GM19452 (cell line): Measurements from ENCODE around the gene GCDH.
A peak's percentile ranks its signal among the peaks of the same experiment; 100 is the strongest.
"Not testable (repeated sequence)": the region's sequence is repeated elsewhere in the genome, so short reads cannot be mapped to it uniquely, and the experiment has no call there.

Experiments used
- ATAC-seq: cut with Tn5 transposase; IDR thresholded peaks from one replicate; pipeline ENCODE4 v1.9.1; 2021; ENCODE audit not compliant: unreplicated experiment

GCDH gene

DNA sequence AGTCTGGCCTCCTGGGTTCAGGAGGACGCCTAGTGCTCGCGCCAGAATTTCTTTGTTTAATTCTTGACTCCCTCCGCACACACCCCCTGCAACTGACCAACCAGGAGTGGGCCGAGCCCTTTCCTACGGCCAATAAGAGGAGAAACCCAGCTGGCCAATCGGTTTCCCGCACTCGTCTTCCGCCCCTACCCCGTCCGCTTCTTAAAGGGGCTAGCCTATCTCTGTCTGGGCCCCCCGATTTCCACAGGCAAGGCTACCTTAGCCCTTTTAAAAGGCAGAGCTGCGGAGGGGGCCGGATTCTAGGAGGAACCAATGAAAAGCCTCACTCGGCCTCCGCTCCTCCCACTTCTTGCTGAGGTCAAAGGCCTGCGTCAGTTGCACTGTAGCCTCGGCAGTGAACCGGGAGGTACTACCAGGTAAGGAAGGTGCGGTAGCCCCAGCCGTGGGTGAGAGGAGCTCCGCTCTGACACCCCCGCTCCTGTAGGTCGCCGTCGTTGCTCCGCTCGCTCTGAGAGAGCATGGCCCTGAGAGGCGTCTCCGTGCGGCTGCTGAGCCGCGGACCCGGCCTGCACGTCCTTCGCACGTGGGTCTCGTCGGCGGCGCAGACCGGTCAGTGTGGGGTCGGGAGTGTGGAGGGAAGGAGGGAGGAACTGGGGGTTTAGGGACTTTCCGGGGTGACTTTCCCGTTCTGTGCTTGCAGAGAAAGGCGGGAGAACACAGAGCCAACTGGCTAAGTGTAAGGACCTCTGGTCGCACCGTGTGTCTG, at the start of gene GCDH:
Gene GCDH (plus strand): TSS at position 374 of the 766 bp plus-strand sequence. CDS start 145 bp downstream, at position 519.
- peak; percentile 94 for ATAC-seq

DNA sequence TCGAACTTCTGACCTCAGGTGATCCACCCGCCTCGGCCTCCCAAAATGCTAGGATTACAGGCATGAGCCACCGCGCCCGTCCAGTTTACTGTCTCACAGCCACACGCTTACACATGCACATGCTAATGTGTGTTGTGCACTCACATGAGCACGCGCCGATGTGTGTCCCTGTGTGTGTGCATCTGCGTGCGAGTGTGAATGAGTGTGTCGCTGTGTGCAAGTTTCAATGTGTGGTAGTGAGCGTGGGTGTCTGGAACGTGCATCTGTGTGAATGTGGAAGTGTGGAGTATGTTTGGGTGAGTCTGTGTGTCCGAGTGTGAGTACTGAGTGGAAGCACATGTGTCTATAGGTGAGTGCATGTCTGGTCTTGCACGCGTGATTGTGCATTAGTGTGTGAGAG, 48.4 kb upstream of the GCDH start:
- ATAC-seq, result no peak

DNA sequence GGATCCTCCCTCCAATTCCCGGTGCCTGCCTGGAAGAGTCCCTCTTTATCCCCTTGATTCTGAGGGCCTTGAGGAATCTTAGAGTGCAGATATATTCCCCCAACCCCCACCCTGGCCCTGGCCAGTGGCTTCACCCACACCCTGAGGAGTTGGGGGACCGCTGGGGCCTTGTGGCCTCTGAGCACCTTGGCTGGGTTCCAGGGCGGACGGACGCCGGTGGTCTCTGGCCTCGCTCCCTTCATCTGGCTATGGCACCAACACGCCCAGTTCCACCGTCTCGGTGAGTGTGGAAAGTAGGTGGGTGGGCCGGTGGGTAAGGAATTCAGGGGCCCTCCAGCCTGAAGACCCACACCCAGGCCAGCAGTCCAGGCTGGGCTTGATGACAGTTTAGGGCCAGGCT, 47.6 kb upstream of the GCDH start:
- ATAC-seq, result no peak

DNA sequence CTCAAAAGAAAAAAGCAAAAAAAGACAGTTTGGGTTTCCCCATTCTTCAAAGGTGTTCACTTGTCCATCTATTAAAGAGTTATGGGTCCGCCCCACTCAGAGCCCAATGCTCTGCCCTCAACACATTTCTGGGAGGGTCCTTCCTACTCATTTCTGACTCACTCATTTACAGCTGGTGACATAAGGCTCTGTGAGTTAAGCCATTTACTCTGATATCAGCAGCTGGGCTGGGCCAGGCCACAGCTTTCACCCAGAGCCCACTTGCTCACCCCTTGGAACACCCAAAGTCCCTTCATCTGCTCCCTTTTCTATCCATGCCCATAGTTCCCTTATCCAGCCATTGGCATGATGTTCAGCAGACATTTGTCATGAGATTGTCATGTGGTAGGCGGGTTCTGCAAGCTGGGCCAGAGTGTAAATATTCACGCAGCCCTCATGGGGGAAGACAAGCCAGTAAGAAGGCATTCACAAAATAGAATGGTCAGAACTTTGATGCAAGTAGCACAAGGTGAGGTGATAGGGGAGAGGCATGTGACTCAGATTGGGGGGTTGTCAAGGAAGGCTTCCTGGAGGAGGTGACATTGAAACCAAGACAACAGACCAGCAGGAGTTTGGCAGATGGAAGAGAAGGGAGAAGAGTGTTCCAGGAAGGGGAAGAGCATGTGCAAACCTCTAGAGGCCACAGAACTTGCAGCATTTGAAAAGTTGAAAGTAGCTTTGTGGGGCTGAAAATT, 46.8 kb upstream of the GCDH start:
- ATAC-seq, result no peak

DNA sequence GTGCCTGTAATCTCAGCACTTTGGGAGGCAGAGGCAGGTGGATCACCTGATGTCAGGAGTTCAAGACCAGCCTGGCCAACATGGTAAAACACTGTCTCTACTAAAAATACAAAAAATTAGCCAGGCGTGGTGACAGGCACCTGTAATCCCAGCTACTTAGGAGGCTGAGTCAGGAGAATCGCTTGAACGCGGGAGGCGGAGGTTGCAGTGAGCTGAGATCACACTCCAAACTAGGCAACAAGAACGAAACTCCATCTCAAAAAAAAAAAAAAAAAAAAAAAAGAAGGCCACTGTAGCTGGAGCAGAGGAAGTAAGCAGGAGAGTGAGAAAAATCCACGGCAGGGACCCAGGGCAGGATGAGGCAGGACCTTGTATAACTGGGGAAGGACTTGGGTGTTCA, 44.3 kb upstream of the GCDH start:
- not testable (repeated sequence) for ATAC-seq

DNA sequence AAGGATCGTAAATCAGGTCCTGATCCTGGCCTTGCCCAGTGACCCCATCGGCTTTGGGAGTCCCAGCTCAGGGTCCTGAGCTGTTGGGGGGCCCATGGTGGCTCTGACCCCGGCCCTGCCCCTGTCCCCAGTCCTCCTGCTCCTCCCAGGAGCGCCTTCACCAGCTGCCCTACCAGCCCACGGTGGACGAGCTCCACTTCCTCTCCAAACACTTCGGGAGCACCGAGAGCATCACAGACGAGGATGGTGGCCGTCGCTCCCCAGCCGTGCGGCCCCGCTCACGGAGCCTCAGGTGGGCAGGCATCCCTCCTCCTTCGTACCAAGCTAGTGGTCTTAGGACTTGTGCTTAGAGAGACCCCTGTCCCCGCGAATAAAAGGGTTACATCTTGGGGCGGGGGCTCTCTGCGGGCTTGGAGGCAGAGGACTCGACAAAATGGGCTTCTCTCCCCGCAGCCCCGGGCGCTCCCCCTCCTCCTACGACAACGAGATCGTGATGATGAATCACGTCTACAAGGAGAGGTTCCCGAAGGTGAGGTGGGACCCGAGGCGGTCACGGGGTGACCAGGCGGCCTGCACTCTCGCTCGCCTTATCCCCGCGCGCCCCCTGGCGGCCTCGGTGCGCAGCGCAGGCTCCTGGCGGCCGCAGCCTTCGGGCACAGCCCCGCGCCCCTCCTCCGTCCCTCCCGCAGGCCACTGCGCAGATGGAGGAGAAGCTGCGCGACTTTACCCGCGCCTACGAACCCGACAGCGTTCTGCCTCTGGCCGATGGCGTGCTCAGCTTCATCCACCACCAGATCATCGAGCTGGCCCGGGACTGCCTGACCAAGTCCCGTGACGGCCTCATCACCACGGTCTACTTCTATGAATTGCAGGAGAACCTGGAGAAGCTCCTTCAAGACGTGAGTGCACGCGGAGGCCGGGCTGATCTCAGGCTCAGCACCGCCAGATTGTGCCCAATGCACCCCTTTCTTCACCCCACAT, 43.5 kb upstream of the GCDH start:
- ATAC-seq, result no peak

DNA sequence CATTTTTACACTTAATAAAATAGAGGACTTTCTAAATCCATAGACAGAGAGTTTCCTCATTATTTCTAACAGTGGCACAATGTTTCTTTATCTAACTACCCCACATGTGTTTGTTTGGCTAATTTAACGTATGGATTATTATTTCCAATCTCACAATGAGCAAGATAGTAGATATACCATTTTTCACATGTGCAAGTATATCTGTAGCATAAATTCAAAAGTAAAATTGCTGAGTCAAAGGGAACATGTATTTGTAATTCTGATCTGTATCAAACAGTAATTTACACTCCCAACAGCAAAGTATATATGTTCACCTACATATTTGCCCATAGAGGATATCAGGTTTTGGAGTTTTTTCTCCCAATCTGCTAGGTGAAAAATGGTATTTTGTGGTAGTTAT, 34.3 kb upstream of the GCDH start:
- no peak for ATAC-seq

DNA sequence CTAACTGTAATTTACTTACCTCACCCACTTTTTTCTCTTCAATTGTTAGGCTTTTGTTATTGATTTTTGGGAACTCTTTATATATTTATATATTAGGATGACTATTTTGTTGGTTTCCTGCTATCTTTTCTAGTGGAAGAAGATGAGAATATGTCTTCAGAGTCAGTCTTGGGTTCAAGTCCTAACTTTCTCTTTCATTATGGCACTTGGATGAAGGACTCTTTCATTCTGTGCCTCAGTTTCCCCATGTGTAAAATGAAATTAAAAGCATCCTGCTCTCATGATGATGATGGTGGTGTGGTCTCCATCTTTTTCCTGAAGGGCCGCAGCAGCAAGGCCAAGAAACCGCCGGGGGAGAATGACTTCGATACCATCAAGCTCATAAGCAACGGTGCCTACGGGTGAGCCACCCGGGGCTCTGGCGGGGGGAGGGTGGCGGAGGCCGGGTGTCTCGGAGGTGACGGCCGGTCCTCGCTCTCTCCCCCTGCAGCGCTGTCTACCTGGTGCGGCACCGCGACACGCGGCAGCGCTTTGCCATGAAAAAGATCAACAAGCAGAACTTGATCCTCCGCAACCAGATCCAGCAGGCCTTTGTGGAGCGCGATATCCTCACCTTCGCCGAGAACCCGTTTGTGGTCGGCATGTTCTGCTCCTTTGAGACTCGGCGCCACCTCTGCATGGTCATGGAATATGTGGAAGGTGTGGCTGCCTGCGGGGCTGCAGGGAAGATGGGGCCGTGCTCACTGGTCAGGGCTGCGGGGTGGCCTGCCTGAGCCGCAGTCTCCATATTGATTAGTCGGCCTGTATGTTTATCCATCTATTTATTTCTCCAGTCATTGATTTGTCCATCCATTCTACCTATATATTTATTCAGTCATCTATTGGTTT, 32.7 kb upstream of the GCDH start:
- ATAC-seq, result no peak

DNA sequence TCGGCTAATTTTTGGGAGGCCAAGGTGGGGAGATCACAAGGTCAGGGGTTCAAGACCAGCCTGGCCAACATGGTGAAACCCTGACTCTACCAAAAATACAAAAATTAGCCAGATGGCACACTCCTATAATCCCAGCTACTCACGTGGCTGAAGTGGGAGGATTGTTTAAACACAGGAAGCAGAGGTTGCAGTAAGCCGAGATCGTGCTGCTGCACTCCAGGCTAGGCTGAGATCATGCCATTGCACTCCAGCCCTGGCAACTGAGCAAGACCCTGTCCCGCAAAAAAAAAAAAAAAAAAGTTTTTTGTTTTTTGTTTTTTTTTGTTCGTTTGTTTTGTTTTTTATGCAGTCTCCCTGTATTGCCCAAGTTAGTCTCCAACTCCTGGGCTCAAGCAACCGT, 31.4 kb upstream of the GCDH start:
- ATAC-seq, result no peak

DNA sequence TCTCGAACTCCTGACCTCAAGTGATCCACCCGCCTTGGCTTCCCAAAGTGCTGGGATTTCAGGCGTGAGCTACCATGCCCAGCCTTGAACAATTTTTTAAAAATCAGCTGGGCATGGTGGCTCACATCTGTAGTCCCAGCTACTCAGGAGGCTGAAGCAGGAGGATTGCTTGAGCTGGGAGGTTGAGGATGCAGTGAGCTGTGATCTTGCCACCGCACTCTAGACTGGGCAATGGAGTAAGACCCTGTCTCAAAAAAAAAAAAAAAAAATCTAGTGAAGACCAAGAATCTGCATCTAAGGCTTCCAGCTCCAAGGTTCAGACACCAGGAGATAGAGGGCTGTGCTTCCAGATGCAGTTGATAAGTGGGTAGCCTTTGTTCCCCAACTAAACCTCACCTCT, 26.8 kb upstream of the GCDH start:
- ATAC-seq, result no peak

DNA sequence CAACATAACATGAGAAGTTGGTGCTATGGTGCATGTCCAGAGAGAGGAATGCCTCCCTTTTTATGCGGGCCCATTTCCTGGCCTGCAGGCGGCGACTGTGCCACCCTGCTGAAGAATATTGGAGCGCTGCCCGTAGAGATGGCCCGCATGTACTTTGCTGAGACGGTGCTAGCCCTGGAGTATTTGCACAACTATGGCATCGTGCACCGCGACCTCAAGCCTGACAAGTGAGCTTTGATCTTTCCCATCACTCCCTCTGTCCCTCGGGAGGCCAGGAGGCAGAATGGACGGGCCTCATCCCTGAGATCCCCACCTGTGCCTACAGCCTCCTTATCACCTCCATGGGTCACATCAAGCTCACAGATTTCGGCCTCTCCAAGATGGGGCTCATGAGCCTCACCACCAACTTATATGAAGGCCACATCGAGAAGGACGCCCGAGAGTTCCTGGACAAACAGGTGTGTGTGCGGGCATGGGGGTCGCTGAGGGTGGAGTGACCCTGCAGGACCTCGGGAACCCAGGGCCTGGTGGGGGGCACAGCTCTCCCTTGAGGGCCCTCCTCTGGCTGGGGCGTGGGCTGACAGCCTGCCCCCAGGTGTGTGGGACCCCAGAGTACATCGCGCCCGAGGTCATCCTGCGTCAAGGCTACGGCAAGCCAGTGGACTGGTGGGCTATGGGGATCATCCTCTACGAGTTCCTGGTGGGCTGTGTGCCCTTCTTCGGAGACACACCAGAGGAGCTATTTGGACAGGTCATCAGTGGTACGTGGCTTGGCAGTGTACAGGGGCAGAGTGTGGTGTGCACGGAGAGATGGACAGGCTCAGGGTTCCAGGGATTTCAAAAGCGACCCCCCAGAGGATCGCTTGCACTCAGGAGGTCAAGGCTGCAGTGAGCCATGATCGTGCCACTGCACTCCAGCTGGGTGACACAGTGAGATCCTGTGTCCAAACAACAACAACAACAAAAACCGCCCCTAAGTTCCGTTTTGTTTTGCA, 25.9 kb upstream of the GCDH start:
- no peak for ATAC-seq

DNA sequence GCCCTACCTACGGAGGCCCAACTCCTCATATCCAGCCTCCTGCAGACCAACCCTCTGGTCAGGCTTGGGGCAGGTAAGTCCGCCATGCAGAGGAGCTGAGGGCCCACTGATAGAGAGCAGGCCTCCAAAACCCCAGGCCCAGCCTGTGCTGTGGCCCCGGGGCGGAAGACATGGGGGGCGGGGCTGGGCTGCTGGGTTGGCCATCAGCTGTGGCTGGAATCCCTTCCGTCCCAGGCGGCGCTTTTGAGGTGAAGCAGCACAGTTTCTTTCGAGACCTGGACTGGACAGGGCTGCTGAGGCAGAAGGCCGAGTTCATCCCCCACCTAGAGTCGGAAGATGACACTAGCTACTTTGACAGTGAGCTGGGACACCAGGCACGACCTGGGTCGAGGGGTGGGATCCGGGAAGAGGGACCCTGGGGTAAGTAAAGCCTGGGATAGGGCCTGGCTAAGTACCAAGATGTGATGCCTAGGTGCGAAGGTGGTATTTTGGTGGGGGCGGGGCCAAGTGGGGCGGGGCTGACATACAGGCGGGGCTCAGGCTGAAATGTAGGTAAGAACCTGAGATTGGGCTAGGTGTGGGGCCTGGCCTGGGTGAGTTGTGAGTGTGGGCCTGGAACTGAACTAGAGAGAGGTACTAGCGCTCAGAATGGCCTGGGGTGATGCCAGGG, 25.1 kb upstream of the GCDH start:
- no peak for ATAC-seq

DNA sequence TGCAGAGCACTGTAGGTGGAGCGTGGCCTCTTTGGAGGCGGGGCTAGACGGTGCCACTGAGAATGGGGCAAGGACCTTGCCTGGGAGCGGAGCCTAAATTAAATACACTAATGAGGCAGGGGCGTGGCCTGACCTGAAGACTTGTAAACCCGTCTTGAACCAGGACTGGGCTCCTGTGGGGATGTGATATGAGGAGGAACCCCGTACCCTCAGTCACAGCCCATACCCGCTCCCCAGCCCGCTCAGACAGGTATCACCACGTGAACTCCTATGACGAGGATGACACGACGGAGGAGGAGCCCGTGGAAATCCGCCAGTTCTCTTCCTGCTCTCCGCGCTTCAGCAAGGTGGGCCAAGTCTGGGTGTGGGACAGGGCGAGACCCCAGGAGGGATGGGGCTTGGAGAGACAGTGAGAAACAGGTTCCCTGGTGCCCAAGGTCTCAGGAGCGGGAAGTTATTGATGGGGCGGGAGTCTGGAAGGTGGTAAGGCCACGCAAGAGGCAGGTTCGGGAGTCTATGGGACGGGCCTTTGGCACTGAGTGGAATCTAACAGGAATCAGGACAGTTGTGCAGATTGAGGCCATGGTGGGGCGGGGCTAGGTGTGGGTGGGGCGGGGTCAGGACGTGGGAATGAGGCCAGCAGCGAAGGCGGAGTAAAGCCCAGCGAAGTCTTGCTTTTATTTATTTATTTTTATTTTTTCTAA, 24.4 kb upstream of the GCDH start:
- no peak for ATAC-seq

DNA sequence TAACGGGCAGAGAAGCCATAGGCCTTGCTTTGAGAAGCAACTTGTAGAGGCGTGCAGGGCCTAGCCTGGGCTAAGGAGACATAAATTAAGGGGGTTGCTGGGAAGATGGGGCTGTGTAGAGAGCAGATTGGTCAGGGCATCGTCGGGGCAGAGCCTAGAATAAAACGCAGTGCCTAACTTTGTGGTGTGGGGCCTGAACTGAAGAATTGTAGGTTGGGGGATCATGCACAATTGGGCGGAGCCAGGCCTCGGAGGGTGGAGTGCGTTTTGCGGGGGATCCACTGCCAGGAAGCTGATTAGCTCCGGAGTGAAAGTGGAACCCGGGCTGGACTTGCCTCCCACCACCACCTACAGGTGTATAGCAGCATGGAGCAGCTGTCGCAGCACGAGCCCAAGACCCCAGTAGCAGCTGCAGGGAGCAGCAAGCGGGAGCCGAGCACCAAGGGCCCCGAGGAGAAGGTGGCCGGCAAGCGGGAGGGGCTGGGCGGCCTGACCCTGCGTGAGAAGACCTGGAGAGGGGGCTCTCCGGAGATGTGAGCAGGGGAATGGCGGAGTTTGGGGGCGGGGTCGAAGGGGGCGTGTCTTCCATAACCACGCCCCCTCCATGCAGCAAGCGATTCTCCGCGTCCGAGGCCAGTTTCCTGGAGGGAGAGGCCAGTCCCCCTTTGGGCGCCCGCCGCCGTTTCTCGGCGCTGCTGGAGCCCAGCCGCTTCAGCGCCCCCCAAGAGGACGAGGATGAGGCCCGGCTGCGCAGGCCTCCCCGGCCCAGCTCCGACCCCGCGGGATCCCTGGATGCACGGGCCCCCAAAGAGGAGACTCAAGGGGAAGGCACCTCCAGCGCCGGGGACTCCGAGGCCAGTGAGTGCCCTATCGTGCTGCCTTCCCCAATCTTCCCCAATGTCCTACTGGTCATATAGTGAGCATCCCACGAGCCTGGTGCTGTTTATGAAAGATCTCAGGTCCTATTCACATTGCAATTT, 23.6 kb upstream of the GCDH start:
- no peak for ATAC-seq

DNA sequence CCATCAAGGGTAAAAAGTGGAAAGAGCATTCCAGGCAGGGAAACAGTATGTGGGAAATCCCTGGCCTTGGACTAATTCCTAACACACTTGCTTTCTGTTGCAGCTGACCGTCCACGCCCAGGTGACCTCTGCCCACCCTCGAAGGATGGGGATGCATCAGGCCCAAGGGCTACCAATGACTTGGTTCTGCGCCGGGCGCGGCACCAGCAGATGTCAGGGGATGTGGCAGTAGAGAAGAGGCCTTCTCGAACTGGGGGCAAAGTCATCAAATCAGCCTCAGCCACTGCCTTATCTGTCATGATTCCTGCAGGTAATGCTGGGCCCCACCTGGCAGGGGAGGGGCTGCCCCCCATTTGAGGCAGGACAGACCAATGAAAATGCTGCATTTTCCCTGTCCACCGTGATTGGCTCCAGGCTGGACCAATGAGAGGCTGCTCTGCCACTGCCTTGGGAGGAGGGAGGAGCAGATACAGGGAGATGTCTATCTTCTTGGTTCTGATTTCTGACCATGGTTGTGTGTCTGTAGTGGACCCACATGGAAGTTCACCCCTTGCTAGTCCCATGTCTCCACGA, 22.3 kb upstream of the GCDH start:
- ATAC-seq, result no peak

DNA sequence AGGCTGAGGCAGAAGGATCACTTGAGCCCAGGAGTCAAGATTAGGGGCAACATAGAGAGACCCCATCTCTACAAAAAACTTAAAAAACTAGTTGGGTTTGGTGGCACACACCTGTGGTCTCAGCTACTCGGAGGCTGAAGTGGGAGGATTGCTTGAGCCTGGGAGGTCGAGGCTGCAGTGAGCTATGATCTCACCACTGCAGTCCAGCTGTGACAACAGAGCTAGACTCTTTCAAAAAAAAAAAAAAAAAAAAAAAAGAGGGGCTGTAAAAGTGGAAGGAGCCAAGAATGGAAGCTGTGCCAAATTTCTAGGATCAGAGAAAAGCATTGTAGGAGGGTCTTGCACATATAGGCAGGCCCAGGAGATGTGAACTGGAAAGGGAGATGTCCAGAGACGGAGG, 19.3 kb upstream of the GCDH start:
- ATAC-seq, result no peak

DNA sequence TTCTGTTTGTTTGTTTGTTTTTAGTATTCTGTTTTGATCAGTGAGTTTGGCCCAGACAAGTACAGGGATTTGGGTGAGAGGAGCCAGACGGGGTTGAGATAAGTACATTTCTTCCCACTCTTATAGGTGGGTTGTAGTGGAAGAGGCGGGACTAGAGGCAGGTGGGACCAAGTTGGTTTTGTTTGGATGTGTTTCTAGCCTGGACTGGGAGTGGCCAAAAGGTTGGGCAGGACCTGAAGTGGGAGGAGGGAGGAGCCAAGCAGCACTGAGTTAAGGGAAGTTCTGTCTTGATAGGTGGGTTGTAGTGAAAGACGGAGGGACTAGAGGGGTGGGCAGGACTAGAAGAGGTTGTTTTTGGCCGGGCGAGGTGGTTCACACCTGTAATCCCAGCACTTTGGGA, 18.7 kb upstream of the GCDH start:
- no peak for ATAC-seq
